ENCODE measurements around the gene ECSIT.
"Not testable (repeated sequence)": the region's sequence is repeated elsewhere in the genome, so short reads cannot be mapped to it uniquely, and the experiment has no call there.

ECSIT gene

DNA sequence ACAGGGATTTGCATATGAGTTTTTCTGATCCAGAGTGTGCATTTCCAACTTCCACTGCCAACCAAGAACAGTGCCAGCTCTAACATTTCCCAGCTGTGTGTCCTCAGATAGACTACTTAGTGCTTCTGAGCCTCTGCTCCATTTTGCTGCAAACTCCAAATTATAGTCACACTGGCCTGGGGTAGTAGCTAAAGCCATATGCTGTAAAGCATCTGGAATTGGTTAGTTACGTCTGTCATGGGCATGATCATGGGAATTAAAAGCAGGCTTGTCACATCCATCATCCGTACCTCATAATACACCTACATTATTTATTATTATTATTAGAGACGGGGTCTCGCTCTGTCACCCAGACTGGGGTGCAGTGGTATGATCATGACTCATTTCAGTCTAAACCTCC, 55.2 kb downstream of the ECSIT start:
- DNase-seq, result no peak

DNA sequence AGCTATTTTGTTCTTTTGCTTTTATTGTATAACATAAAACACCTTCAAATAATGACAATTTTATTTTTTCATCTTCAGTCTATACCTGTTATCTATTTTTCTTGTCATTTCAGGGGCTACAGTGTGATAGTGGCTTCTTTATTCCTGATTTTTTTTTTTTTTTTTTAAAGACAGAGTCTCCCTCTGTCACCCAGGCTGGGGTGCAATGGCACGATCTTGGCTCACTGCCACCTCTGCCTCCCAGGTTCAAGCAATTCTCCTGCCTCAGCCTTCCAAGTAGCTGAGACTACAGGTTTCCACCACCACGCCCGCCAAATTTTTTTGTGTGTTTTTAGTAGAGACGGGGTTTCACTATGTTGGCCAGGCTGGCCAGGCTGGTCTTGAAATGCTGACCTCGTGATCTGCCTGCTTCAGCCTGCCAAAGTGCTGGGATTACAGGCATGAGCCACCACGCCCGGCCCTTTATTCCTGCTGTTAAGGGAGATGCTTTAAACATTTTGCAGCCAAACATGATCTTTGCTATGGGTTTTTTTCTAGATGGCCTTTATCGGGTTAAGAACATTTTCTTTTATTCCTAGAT, 60.6 kb downstream of the ECSIT start:
- DNase-seq, result peak; percentile 59

DNA sequence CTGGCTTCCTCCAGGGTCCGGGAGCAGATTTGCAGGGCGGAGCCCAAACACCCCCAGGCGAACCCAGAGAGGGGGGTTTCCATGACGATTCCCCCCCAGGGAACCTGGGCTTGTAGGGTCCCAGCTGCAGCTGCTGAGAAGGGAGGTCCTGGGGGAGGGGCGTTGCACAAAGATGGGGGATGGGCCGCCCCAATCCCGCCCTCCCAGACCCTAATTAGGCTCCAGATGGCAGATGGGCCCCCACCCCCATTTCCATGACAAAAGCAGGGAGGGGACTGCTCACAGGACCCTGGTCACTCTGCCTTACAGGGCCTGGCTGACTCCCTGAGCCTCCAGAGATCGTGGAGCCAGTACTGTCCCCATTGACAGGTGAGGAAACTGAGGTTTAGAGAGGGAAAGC, 63.3 kb downstream of the ECSIT start:
- no peak for DNase-seq

DNA sequence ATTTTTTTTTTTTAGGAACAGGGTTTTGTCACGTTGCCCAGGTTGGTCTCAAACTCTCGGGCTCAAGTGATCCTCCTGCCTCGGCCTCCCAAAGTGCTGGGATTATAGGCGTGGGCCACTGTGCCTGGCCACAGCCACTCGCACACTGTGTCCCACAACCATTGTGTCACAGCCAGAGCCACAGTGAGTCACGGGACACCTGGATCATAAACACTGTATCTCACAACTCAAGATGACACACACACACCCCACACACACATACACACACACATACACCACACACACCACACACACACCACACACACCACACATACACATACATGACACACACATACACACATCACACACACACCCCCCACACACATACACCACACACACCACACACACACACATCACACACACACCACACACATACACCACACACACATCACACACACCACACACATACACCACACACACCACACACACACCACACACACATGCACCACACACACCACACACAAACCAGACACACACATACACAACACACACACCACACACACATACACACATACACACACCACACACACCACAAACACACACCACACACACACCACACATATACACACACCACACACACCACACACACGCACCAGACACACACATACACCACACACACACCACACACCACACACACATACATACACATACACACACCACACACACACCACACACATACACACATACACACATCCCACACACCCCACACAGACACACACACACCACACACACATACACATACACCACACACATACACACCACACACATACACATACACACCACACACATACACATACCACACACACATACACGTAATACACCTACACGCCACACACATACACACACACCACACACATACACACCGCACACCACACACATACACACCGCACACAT, 64.3 kb downstream of the ECSIT start:
- no peak for DNase-seq

DNA sequence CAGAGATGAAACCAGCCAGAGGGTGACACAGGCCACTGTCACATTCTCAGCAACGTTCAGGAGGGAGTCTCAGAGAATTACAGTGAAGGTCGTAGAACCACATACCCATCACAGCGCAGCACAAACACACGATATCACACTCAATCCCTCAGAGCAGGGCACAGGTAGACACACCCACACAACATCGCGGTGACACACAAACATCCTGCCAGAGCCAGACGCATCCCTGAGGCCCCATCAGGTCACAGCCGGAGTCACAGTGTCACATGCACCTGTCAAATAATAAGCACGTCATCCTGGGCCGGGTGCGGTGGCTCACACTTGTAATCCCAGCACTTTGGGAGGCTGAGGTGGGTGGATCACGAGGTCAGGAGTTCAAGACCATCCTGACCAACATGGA, 65.5 kb downstream of the ECSIT start:
- DNase-seq, result no peak

DNA sequence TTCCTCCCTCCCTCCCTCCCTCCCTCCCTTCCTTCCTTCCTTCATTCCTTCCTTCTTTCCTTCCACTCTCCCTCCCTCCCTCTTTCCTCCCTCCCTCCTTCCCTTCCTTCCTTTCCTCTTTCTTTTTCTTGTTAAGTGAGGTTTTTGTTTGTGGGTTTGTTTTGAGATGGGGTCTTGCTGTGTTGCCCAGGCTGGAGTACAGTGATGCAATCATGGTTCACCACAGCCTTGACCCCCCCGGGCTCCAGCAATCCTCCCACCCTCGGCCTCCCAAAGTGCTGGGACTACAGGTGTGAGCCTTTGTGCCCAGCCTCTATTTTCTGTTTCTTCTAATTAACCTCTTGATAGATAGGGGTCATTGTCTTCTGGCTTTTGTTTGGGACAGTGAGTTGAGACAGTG, 67.5 kb downstream of the ECSIT start:
- DNase-seq, result no peak

DNA sequence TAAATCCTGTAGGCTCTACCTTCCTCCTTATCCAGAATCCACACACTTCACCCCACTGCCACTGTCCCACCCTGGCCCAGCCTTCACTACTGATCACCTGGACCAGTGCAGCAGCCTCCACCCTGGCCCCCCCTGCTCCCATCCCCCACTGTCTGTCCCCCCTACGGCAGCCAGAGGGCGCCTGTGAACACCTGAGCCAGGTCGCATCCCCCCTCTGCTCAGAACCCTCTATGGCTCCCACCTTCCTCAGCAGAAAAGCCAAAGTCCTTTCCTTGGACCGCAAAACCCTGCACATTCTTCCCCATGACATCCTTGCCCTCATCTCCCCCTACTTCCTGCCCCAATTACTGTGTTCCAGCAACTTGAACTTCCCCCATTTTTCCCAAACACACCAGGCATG, 68.7 kb downstream of the ECSIT start:
- peak; percentile 37 for DNase-seq

DNA sequence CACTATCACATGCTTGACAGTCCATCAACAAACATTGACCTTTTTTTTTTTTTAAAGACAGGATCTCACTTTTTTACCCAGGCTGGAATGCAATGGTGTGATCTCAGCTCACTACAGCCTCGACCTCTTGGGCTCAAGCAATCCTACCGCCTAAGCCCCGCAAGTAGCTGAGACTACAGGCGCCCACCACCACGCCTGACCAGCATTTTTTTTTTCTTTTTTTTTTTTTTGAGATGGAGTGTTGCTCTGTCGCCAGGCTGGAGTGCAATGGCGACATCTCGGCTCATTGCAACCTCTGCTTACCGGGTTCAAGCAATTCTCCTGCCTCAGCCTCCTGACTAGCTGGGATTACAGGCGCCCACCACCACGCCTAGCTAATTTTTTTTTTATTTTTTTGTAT, 70.0 kb downstream of the ECSIT start:
- DNase-seq, result not testable (repeated sequence)

DNA sequence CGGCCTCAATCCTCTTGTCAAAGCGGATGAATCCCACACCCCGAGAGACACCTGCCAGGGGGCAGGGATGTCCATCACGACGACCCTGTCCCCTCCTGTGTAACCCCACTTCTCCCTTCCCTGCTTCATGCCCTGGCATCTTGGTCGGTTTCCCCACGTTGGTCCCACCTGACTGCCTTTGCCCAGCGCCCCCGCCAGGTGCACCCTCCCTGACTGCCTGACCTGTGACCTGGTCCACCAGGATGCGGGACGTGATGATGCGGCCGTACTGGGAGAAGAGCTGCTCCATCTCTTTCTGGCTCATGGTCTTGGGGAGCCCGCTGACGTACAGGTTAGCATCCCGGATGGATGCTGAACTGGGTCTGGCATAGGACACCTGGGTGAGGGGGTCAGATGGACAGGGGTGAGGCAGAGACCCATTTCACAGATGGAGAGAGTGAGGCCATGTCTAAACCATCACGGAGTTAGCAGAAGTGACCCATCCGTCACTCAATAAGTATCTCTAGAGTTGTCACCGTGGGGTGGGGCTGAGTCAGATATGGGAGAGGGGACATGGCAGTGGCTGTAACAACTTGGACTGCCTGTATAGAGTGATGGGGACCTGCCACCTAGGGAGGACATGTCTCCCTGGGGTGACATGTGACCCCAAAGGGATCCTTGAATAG, 70.6 kb downstream of the ECSIT start:
- DNase-seq, result no peak

DNA sequence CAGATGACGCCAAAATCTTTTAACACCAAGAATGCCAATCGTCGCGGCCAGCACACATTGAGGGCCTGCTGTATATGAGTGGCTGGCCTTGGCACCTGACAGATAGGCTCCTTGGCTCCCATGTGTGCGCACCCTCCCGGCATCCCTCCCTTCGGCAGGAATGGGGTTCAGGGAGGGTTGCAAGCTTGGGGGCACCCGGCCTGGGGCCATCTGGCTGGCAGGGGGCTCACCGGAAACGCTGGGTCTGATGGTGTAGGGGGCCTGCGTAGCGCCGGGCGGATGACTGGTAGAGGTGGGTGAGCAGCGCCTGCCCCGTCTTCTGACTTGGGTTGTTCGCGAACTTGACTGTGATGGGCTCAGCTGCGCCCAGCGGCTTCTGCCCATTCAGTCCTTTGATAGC, 71.1 kb downstream of the ECSIT start:
- no peak for DNase-seq

DNA sequence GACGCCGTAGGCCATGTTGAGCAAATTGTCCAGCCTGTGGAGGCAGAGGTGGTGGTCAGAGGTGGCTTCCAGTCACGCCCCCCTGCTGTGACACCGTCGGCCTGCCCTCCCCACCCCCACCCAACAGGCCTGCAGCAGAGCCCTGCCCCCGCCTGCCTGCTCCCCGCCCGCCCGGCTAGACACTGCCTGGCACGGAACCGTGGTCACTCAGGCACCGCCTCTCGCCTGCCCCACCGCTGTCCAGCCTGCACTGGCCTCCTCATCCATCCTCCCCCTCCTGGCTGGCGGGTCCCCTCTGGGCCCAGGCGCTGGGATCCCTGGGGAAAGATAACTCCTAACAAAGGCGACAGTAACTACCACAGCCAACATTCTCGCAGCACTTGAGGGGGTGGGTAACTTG, 71.8 kb downstream of the ECSIT start:
- no peak for DNase-seq

DNA sequence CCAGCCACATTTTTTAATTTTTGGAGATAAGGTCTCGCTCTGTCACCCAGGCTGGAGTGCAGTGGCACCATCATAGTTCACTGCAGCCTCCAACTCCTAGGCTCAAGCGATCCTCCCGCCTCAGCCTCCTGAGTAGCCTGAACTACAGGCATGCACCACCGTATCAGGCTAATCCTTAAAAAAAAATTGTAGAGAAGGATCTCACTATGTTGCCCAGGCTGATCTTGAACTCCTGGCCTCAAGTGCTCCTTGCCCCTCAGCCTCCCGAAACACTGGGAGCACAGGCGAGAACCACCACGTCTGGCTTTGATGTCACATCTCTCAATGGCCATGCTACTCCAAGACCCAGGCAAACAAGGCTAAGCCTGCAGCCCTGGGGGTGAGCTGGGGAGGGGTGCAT, 72.3 kb downstream of the ECSIT start:
- no peak for DNase-seq
